GM19328 (cell line): ENCODE measurements around the gene MT2A.
"Not testable (repeated sequence)": the region's sequence is repeated elsewhere in the genome, so short reads cannot be mapped to it uniquely, and the experiment has no call there.

Experiments used
- ATAC-seq: cut with Tn5 transposase; IDR thresholded peaks from one replicate; pipeline ENCODE4 v1.9.1; 2021; ENCODE audit warnings: mild to moderate bottlenecking, moderate library complexity; ENCODE audit not compliant: unreplicated experiment

MT2A gene

GRCh38 chr16:56608043-56608875 is at the start of gene MT2A:
Gene MT2A, plus strand, starts transcription at chr16:56608584. Its CDS starts 72 bp downstream, at chr16:56608656.
- ATAC-seq: peak; percentile 82

GRCh38 chr16:56559109-56559508 is 49.3 kb upstream of the MT2A start:
- ATAC-seq: no peak

- ATAC-seq: no peak
Measured at GRCh38 chr16:56560447-56560846, 47.9 kb upstream of the MT2A start.

- ATAC-seq: no peak
Measured at GRCh38 chr16:56561126-56561525, 47.3 kb upstream of the MT2A start.

GRCh38 chr16:56564793-56565477 is 43.4 kb upstream of the MT2A start, which contains the start of gene MT4:
Gene MT4, plus strand, starts transcription at chr16:56565073. Its CDS starts 56 bp downstream, at chr16:56565129.
- ATAC-seq: no peak

- ATAC-seq: no peak
Measured at GRCh38 chr16:56569971-56570370, 38.4 kb upstream of the MT2A start.

GRCh38 chr16:56571525-56571924 is 36.9 kb upstream of the MT2A start:
- ATAC-seq: no peak

GRCh38 chr16:56574625-56575024 is 33.8 kb upstream of the MT2A start:
- ATAC-seq: no peak

GRCh38 chr16:56576585-56577299 is 31.6 kb upstream of the MT2A start:
- peak; percentile 75 for ATAC-seq

GRCh38 chr16:56577300-56577625 is 31.1 kb upstream of the MT2A start:
- ATAC-seq: no peak

- ATAC-seq: no peak
Measured at GRCh38 chr16:56580391-56581048, 27.9 kb upstream of the MT2A start.

GRCh38 chr16:56582911-56583310 is 25.5 kb upstream of the MT2A start:
- ATAC-seq: not testable (repeated sequence)

- no peak for ATAC-seq
Measured at GRCh38 chr16:56583351-56584168, 24.8 kb upstream of the MT2A start.

GRCh38 chr16:56584276-56584675 is 24.1 kb upstream of the MT2A start:
- ATAC-seq: no peak

GRCh38 chr16:56588781-56589140 is 19.6 kb upstream of the MT2A start:
- ATAC-seq: no peak

GRCh38 chr16:56589141-56590039 is 19.0 kb upstream of the MT2A start, which contains the start of gene MT3:
Gene MT3, plus strand, starts transcription at chr16:56589528. Its CDS starts 63 bp downstream, at chr16:56589591.
- no peak for ATAC-seq

- ATAC-seq: no peak
Measured at GRCh38 chr16:56591377-56592060, 16.9 kb upstream of the MT2A start.

GRCh38 chr16:56593573-56594291 is 14.7 kb upstream of the MT2A start:
- no peak for ATAC-seq
